ENCODE measurements around the gene OR2H1. TPM values are rescaled to one million over a fixed set of nuclear protein-coding genes. Genes with fewer than 3 reads are reported as not detected.
A peak's percentile ranks its signal among the peaks of the same experiment; 100 is the strongest.

OR2H1 gene
- not detected in 2 replicates for total RNA-seq (2014; rRNA removed; shearing (Covaris generic))
- polyA plus RNA-seq (2016; fragmentation: Nextera tagmentation; extraction: Ambion mirVana): not detected in 2 replicates

DNA sequence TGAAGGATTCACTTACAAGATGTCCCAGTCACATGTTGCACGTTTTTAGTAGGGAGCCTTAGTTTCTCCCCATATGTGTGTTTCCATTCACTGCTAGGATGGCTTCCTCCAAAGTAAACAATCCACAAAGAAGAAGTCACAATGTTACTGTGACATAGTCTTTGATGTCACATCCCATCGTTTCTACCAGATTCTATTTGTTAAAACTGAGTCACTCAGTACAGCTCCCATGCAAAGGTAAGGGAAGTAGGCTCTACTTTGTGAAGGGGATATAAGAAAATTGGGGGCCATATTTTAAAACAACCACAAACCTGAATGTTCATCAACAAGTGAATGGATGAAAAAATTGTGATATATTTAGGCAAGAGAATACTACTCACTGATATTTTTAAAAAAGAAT lies at the start of gene OR2H1, which contains the start of gene OR11A1:
Gene OR2H1 (plus strand): TSS at position 185 of the 400 bp plus-strand sequence. CDS start 4,615 bp downstream, outside the sequence.
Gene OR11A1 (minus strand): TSS at position 101 of the 400 bp plus-strand sequence. CDS start 29,430 bp downstream, outside the sequence.
- H3K4me3 ChIP-seq: no peak within 1 kb of the TSS
- H3K4me1 ChIP-seq (ENCODE audit: insufficient read depth): no peaks in the 10 kb centered on the region
- 3 to 5% methylated on average over 2 of the region's 2 CpGs for WGBS, 2 experiments (ENCODE audit: low coverage in 1 of 2, low lambda C conversion rate in 2 of 2, missing lambda C conversion rate in 2 of 2)
- no peak within 1 kb of the TSS for H3K9ac ChIP-seq
- no peak within 1 kb of the TSS for H3K4me2 ChIP-seq (ENCODE audit: unreplicated experiment)
- no peak within 1 kb of the TSS for H2AFZ ChIP-seq
- H3K36me3 ChIP-seq (ENCODE audit: low read depth): no peaks in the 10 kb centered on the region
- H4K20me1 ChIP-seq (ENCODE audit: insufficient read depth): no peaks in the 10 kb centered on the region
- H3K27ac ChIP-seq: no peak within 1 kb of the TSS
- no peaks in the 10 kb centered on the region for H3K9me2 ChIP-seq (ENCODE audit: insufficient read depth)
- DNase-seq: no peak
- in situ Hi-C loops (cut with MboI): no loop called here
- no peaks in the 10 kb centered on the region for H3F3A ChIP-seq (ENCODE audit: insufficient read depth)
- no peaks in the 10 kb centered on the region for H3K27me3 ChIP-seq (replicated peaks; ENCODE audit: insufficient read depth)
- no peak for TF ChIP-seq EZH2 (IDR thresholded peaks at IDR 0.05; ENCODE audit: insufficient read depth, poor library complexity, severe bottlenecking)
- TF ChIP-seq EZH2phosphoT487 (IDR thresholded peaks at IDR 0.05; ENCODE audit: insufficient read depth, low read depth): no peak
- H3K79me2 ChIP-seq (ENCODE audit: insufficient read depth): no peaks in the 10 kb centered on the region
- H3K9me3 ChIP-seq (ENCODE audit: low read depth): no peaks in the 10 kb centered on the region

DNA sequence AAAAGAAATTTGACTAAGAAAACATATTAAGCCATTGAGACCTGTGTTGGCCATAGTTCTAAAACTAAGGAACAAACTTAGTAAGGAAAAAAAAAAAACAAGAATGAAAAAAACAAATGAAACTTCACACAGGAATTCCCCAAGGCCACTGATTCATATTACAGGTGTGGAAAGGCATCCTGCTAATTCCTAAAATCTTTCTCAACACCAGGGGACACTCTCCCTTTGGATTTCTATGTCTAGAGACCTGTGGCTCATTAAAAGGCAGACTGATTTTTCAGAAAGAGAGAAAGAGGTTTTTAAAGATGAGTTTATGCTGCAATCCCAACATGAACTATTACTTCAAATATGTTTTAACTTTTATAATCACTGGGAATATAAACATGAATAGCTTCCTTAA lies 42.4 kb upstream of the OR2H1 start, which contains the start of gene OR12D1:
Gene OR12D1 (plus strand): TSS at position 341 of the 400 bp plus-strand sequence.
- Histone ChIP-seq H3K27me3 (replicated peaks; ENCODE audit: insufficient read depth) (no peaks in the 10 kb centered on the region), H3K4me2 (ENCODE audit: unreplicated experiment) (no peak within 1 kb of the TSS), H2AFZ (no peak within 1 kb of the TSS), H3F3A (ENCODE audit: insufficient read depth) (no peaks in the 10 kb centered on the region), H3K9ac (no peak within 1 kb of the TSS), H3K36me3 (ENCODE audit: low read depth) (no peaks in the 10 kb centered on the region), H3K27ac (no peak within 1 kb of the TSS), H3K4me3 (no peak within 1 kb of the TSS), H4K20me1 (ENCODE audit: insufficient read depth) (no peaks in the 10 kb centered on the region; the same call in 1 of the 2 replicates), H3K4me1 (ENCODE audit: insufficient read depth) (no peaks in the 10 kb centered on the region), H3K9me2 (ENCODE audit: insufficient read depth) (no peaks in the 10 kb centered on the region), H3K9me3 (ENCODE audit: low read depth) (no peaks in the 10 kb centered on the region), H3K79me2 (ENCODE audit: insufficient read depth) (no peaks in the 10 kb centered on the region)
- no peak for DNase-seq
- in situ Hi-C loops (cut with MboI): no loop called here
- TF ChIP-seq EZH2phosphoT487 (IDR thresholded peaks at IDR 0.05; ENCODE audit: insufficient read depth, low read depth): no peak
- TF ChIP-seq EZH2 (IDR thresholded peaks at IDR 0.05; ENCODE audit: insufficient read depth, poor library complexity, severe bottlenecking): no peak

DNA sequence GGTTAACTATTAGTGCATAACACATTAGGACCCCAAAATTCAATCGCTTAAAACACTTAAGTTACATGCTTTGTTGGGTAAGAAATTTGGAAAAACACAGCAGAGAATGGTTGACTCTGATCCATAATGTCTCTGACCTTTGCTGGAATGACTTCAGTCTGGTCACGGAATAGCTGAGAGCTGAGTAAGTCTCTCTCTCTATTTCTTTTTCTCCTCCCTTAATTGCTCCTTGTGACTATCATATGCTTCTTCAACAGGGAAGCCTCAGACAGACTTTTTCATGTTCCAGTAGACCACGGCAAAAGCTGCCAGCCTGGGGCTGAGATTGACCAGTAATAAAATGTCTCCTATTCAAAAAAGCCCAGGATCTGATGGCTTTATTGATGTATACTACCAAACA lies 37.4 kb upstream of the OR2H1 start:
- H2AFZ ChIP-seq: no peak overlapping the region
- H3K27ac ChIP-seq: no peak overlapping the region
- H3K4me3 ChIP-seq: no peak overlapping the region
- WGBS, 2 experiments (ENCODE audit: low coverage in 1 of 2, low lambda C conversion rate in 2 of 2, missing lambda C conversion rate in 2 of 2): 13 to 15% methylated on average over 3 of the region's 3 CpGs
- H3K4me2 ChIP-seq (ENCODE audit: unreplicated experiment): no peak overlapping the region
- TF ChIP-seq EZH2phosphoT487 (IDR thresholded peaks at IDR 0.05; ENCODE audit: insufficient read depth, low read depth): no peak
- no peak for TF ChIP-seq EZH2 (IDR thresholded peaks at IDR 0.05; ENCODE audit: insufficient read depth, poor library complexity, severe bottlenecking)
- in situ Hi-C loops (cut with MboI): no loop called here
- H3K36me3 ChIP-seq (ENCODE audit: low read depth): no peaks in the 10 kb centered on the region
- no peaks in the 10 kb centered on the region for H3F3A ChIP-seq (ENCODE audit: insufficient read depth)
- H4K20me1 ChIP-seq (ENCODE audit: insufficient read depth): no peaks in the 10 kb centered on the region
- no peaks in the 10 kb centered on the region for H3K9me3 ChIP-seq (ENCODE audit: low read depth)
- peak; percentile 6 for DNase-seq
- H3K27me3 ChIP-seq (replicated peaks; ENCODE audit: insufficient read depth): no peaks in the 10 kb centered on the region
- H3K4me1 ChIP-seq (ENCODE audit: insufficient read depth): no peaks in the 10 kb centered on the region
- H3K9ac ChIP-seq: no peak overlapping the region
- H3K79me2 ChIP-seq (ENCODE audit: insufficient read depth): no peaks in the 10 kb centered on the region
- no peaks in the 10 kb centered on the region for H3K9me2 ChIP-seq (ENCODE audit: insufficient read depth)

DNA sequence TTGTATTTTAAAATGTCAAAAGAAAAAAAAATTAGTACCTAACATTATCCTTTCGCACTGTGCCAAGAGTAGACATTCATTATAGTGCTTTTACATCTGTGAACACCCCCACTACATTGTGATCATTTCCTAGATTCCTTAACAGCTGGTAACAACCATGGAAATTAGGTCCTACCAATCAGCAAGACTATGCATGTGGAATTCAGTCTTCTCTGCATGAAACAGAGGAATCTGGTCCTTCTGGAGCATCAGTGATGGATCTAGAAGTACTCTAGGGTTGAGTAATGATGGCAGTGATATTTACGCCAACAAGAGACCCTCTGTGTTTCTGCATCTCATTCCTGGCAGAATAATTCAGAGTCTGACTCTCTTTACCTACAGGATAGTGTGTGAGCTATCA lies 32.8 kb upstream of the OR2H1 start:
- H3K27ac ChIP-seq: no peak overlapping the region
- no peak overlapping the region for H3K4me2 ChIP-seq (ENCODE audit: unreplicated experiment)
- H3K9ac ChIP-seq: no peak overlapping the region
- no peaks in the 10 kb centered on the region for H3F3A ChIP-seq (ENCODE audit: insufficient read depth)
- no peak overlapping the region for H2AFZ ChIP-seq
- no peaks in the 10 kb centered on the region for H3K4me1 ChIP-seq (ENCODE audit: insufficient read depth)
- in situ Hi-C loops (cut with MboI): no loop called here
- H3K4me3 ChIP-seq: no peak overlapping the region
- no peaks in the 10 kb centered on the region for H3K36me3 ChIP-seq (ENCODE audit: low read depth)
- DNase-seq: no peak
- H3K9me3 ChIP-seq (ENCODE audit: low read depth): no peaks in the 10 kb centered on the region
- H3K79me2 ChIP-seq (ENCODE audit: insufficient read depth): no peaks in the 10 kb centered on the region
- no peaks in the 10 kb centered on the region for H3K9me2 ChIP-seq (ENCODE audit: insufficient read depth)
- WGBS, 2 experiments (ENCODE audit: low coverage in 1 of 2, low lambda C conversion rate in 2 of 2, missing lambda C conversion rate in 2 of 2): 14 to 27% methylated on average over 2 of the region's 2 CpGs
- H4K20me1 ChIP-seq (ENCODE audit: insufficient read depth): no peaks in the 10 kb centered on the region
- H3K27me3 ChIP-seq (replicated peaks; ENCODE audit: insufficient read depth): no peaks in the 10 kb centered on the region
- TF ChIP-seq EZH2phosphoT487 (IDR thresholded peaks at IDR 0.05; ENCODE audit: insufficient read depth, low read depth) (no peak), EZH2 (IDR thresholded peaks at IDR 0.05; ENCODE audit: insufficient read depth, poor library complexity, severe bottlenecking) (no peak)

DNA sequence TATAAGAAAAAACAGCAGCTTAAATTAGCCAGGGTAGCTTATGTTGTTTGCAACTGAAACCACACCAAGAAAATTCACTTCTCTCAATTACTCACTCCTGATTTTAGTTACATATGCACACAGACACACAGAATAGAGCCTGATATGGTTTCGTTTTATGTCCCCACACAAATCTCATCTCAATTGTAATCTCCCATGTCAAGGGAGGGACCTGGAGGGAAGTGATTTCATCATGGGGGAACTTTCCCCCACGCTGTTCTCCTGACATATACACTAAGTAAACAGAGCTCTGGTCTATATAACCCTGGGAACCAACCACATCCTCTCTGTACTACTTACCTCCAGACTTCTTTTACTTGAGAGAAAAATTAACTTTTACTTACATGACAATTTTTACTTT lies 32.4 kb upstream of the OR2H1 start:
- Histone ChIP-seq H3K9ac (no peak overlapping the region), H3K9me2 (ENCODE audit: insufficient read depth) (no peaks in the 10 kb centered on the region), H3K27me3 (replicated peaks; ENCODE audit: insufficient read depth) (no peaks in the 10 kb centered on the region), H3K79me2 (ENCODE audit: insufficient read depth) (no peaks in the 10 kb centered on the region), H3K4me2 (ENCODE audit: unreplicated experiment) (no peak overlapping the region), H4K20me1 (ENCODE audit: insufficient read depth) (no peaks in the 10 kb centered on the region), H3K9me3 (ENCODE audit: low read depth) (no peaks in the 10 kb centered on the region), H3K4me3 (no peak overlapping the region), H3K27ac (no peak overlapping the region), H2AFZ (no peak overlapping the region), H3K36me3 (ENCODE audit: low read depth) (no peaks in the 10 kb centered on the region), H3K4me1 (ENCODE audit: insufficient read depth) (no peaks in the 10 kb centered on the region), H3F3A (ENCODE audit: insufficient read depth) (no peaks in the 10 kb centered on the region)
- TF ChIP-seq EZH2 (IDR thresholded peaks at IDR 0.05; ENCODE audit: insufficient read depth, poor library complexity, severe bottlenecking) (no peak), EZH2phosphoT487 (IDR thresholded peaks at IDR 0.05; ENCODE audit: insufficient read depth, low read depth) (no peak)
- WGBS, 2 experiments (ENCODE audit: low coverage in 1 of 2, low lambda C conversion rate in 2 of 2, missing lambda C conversion rate in 2 of 2): 2 to 3% methylated on average over 2 of the region's 2 CpGs
- in situ Hi-C loops (cut with MboI): no loop called here
- no peak for DNase-seq
